ENCODE measurements around the gene FGGY. TPM values are rescaled to one million over a fixed set of nuclear protein-coding genes. Genes with fewer than 3 reads are reported as not detected.
"Not testable (repeated sequence)": the region's sequence is repeated elsewhere in the genome, so short reads cannot be mapped to it uniquely, and the experiment has no call there.

Gene FGGY
- polyA plus RNA-seq, 1 donor: 11.6 TPM

DNA sequence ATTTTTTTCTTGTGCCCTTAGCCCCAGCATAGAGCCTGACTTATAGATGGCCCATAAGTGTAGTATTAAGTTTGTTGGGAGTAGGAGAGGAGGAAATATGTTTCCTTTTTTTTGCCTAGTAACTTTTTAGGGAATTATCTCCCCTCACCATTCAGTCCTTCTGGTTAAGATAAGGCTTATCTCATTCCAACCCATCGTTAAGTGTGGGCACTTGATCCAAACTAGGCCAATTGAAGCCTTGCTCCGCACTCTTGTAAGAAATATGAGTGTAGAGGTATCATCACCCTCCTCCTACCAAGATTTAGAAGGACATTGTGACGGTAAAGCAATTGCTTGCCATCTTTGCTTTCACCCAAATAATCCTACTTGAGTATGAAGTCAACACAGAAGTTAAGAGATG is 8.8 kb upstream of the FGGY start:
- DNase-seq (ENCODE audit: low read depth): no peak

DNA sequence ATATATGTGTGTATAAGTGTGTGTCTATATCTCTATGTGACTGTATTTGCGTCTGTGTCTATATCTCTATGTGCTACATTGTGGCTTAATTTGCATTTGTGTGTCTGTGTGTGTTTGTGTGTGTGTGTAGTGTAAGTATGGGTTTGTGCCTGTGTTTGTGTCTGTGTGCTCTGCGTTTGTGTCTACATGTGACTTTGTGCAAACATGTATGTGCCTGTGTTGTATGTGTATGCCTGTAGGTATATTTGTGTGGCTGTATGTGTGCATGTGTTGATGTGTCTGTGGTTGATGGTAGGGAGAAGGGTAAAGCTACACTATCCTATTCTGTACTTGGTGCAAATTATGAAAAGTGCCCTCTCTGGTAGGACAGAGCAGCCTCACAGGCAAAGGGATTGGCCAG is 7.3 kb upstream of the FGGY start:
- no peak for DNase-seq (ENCODE audit: low read depth)

DNA sequence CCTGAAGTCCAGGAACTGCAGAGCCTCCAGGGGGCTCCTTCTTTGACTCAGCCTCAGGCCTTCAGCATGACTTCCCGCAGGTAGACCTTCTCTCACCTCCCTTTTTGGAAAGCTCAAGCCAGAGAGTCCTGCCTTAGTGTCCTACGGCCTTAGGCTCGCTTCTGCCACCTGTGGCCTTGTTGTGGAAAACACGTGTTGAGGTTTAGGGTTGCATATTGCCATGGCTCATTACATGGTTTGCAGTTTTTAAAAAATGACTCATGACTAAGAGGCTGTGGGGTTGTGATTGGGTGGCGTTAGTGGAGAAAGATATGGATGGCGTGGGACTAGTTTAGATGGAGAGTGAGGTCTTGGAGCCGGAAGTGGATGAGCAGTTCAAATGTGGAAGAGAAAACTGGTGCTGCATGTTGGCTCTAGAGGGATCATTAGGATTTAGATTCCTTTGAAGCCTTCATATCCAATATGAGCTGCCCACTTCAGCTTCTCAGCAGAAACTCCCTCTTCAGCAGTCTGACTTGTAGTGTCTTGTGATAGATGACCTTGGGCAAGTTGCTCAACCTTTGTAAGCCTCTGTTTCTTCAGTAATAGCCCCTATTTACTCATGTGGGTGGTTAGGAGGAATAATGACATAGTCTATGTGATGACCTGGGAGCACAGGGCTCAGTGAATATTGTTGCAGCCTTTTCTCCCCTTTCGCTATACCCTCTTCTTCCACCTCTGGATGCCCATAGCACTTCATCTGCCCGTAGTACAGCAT is 6.5 kb upstream of the FGGY start:
- no peak for DNase-seq (ENCODE audit: low read depth)

DNA sequence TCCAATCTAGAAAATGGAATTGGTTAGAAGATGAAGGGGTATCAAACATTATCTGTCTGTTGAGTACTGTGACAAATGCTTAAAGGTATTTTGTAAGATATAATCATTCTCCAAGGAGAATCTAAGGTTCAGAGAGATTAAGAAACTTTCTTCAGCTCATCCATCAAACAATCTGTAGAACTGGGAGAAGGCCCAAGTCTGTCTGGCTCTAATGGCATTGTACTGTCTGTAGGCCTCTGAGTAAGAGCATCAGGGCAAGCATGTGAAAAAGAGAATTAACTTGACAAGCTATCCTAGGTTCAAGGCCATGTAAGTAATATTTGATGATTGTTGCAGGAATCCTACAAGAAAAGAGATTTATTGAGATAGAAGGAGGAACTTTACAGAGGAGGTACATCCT is 5.3 kb upstream of the FGGY start:
- DNase-seq (ENCODE audit: low read depth): no peak

DNA sequence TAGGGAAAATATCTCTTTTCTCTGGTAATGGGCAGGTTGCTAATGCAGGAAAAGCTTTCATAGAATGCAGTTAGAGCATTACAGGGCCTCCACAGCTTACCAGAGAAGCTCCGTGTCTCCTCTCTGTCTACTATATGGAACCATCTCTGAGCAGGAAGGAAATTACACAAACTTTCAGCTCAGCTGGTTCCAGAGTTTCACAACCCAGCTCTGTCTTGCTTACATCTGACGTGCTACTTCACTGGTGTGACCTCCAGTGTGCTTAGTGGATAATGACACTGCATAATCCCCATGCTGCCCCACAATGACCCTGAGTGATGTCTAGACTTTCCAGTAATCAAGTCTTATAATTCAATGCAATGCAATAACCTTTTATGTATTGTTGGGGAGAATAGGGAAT is 4.3 kb upstream of the FGGY start:
- peak; percentile 36 for DNase-seq (ENCODE audit: low read depth)

DNA sequence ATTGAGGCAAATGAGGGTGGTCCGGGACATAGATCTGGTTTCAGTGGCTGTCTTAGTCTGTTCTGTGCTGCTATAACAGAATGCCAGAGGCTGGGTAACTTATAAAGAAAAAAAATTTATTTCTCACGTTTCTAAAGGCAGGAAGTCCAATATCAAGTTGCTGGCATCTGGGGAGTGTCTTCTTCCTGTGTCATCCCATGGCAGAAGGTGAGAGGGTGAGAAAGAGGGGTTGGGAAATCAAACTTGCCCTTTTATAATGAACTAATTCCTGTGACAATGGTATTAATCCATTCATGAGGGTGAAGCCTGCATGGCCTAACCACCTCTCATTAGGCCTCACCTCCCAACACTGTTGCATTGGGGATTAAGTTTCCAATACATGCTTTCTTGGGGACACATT is 3.7 kb upstream of the FGGY start:
- no peak for DNase-seq (ENCODE audit: low read depth)

DNA sequence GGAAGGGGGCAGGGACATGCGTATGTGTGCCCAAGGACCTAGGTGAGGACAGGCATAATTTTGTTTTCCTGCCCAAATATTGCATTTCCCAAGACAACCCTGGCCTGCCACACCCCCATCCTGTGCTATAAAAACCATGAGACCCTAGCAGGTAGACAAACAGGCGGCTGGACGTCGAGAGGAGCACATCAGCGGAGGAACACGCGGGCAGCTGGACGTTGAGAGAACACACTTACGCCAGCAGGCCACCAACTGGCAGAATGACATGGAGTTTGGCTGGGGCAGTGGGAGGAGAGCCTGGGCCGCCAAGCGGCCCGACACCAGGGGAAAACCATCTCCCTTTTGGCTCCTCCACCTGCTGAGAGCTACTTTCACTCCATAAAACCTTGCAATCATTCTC is 3.0 kb upstream of the FGGY start:
- no peak for DNase-seq (ENCODE audit: low read depth)

DNA sequence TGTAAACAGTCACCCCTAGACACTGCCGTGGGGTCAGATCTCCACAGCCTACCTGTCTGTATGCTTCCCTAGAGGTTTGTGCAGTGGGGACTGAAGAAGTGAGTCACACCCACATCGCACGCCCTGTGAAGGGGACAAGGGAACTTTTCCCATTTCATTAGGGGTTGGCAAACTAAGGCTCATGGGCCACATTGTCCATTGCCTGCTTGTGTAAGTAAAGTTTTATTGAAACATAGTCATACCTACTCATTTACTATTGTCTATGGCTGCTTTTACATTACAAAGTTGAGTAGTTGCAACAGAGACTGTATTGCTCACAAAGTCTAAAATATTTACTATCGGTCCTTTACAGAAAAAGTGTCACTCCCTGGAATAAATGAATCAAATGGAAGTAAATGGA is 2.5 kb upstream of the FGGY start:
- no peak for DNase-seq (ENCODE audit: low read depth)

DNA sequence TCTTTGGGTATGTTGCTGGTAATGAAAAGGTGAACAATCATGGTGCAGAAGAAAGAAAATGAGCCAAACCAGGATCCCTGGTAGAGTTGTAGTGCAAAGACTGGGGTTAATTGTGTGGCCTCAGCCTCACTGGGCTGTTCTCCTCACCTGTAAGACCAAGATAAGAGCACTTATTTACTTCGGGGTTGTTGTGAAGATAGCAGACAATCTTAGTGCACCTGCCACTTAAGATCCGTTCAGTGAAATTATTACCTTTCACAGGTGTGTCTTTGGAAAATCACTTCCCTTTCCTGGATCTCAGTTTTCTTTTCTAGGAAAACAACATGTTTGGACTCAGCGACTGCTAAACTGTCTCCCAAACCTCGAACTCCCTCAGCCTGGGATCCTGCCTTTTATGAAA is 1.3 kb upstream of the FGGY start:
- no peak for DNase-seq (ENCODE audit: low read depth)

DNA sequence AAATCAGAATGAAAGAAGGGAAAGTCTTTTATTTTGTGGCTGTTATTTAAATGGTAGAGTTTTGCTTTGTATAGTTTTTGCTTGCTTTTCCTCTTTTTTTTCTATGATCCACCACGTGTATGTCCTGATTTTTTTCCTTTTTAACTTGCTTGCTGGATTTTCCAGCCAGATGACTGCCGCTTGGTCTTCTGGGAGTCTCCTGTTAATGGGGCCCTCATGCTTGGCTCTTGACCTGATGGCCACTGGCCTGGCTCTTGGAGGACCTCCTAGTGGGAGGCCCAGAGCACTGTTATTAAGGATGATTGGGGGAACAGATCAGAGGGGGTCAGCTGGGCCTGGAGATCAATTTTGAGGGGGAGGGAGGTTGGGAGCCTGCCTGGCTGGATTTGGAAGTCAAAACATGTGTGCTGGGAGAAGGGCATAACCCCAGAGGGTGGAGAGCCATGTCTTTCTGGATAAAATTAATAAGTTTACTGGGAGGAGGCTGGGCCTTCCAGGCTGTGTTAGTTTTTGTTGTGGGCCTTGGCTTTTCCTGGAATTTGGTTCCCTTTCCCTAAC is 1.2 kb downstream of the FGGY start:
- DNase-seq (ENCODE audit: low read depth): peak; percentile 79

DNA sequence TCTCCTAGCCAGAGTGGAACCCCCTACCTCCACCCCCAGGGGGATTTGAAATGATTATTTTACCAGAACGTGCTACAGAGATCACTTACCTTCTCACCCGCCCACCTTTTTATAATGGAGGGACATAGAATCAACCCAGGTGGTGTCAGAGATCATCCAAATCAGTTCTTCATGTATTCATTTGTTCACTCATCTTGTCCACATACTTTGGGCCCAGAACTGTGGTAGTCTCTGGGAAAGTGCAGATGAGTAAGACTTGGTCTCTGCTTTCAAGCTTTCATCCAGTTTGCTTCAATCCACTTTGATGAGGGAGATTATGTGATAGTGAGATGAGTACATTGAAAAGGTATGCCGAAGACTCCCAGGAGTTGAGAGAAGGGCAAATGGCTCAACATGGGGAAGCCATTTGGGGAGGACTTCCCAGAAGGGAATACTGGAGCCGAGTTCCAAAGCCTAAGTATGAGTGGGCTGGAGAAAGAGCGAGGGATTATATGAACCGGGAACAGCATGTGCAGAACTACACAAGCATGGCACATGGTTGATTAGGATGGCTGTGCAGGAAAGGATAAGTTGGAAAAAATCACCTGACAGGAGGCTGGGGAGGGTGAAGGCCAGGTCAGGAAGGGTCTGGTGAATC is 1.9 kb downstream of the FGGY start:
- DNase-seq (ENCODE audit: low read depth): no peak

DNA sequence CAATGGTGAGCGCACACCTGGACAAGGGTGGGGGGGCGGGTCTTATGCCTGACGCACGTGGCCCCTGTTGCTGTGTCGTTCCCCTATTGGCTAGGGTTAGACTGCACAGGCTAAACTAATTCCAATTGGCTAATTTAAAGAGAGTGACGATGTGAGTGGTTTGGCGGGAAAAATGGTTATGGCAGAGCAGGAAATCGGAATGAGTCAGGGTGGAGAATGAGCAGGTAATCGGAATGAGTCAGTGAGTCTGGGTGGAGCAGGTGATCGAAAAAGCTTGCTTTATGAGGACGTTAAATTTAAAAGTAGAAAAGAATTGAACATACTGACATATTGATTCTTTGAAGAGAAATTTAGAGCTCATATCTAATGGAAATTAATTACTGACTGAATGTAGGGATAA is 2.8 kb downstream of the FGGY start:
- not testable (repeated sequence) for DNase-seq (ENCODE audit: low read depth)

DNA sequence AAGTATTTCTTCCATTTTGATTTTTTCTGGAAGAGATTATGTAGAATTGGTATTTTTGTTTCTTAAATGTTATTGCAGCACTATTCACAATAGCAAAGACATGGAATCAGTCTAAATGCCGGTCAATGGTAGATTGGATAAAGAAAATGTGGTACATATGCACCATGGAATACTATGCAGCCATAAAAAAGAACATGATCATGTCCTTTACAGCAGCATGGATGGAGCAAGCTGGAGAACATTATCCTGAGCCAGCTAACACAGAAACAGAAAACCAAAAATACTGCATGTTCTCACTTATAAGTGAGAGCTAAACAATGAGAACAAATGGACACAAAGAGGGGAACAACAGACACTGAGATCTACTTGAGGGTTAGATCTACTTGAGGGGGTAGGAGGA is 5.4 kb downstream of the FGGY start:
- DNase-seq (ENCODE audit: low read depth): no peak

DNA sequence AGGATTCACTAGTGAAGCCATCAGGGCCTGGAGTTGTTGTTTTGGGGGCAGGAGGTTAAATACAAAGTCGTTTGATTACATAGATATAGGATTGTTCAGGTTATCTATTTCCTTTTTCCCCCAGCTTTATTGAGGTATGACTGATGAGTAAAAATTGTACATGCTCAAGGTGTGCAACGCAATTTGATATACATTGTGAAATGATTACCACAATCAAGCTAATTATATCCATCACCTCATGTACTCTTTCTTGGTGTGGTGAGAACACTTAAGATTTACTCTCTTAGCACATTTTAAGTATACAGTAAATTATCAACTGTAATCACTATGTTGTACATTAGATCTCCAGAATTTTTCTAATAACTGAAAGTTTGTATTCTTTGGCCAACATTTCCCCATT is 6.0 kb downstream of the FGGY start:
- DNase-seq (ENCODE audit: low read depth): no peak

DNA sequence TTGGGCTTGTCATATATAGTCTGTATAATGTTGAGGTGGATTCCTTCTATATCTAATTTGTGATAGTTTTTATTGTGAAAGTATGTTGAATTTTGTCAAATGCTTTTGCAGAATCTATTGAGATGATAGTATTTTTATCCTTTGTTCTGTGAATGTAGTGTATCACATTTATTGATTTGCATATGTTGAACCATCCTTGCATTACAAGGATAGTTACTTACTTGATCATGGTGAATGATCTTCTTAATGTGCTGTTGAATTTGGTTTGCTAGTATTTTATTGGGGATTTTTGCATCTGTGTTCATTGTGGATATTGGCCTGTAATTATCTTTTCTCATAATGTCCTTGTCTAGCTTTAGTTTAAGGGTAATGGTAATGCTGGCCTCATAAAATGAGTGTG is 8.3 kb downstream of the FGGY start:
- no peak for DNase-seq (ENCODE audit: low read depth)

DNA sequence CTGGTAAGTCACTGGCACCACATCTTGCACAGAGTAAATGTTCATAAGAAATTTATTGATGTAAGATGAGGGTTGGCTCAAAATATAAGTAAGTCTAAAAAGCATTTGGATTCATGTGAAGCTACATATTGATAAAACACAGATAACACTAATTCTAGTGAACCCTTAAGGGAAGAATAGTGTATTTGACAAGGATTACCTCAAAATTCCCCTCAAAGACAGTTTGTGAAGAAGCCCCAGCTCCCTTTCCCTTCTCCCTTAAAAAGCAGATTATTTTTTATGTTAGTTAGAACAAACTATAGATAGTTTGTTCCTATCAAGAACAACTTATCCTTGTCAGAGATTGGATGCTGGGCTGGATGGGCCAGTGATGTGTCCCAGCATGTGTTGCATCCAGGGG is 10.7 kb downstream of the FGGY start:
- no peak for DNase-seq (ENCODE audit: low read depth)

DNA sequence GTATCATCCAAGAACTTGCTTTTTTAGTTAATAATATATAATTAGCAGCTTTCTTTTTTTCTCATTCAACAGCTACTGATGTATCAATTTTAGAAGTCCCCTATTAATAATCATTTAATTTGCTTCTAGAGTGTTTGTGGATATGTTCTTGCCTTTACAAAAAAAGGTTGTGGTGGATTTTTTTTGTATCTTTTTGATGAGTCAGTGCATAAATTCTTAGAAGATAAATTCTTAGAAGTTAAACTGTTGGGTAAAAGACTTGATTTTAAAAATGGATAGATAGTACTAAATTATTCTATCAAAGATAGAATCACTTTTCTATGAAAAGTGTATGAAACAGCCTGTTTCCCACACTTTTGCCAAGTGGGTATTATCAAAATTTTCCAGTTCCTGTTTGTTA is 11.9 kb downstream of the FGGY start:
- no peak for DNase-seq (ENCODE audit: low read depth)

DNA sequence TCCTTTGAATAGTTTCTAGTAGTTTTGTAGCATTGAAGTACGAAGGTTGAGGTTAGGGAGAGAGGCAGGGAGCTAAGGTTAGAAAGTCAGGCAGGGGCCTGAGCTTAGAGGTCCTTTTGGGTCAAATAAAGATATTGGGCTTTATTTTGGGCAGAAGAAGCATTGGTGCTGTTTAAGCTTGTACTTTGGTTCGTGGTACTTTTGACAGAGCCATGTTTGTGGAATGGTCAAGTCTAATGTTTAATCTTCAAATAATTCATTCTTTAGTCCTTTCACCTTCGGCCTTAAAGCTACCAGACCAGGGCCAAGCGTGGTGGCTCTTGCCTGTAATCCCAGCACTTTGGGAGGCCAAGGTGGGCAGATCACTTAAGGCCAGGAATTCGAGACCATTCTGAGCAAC is 12.5 kb downstream of the FGGY start:
- DNase-seq (ENCODE audit: low read depth): no peak

DNA sequence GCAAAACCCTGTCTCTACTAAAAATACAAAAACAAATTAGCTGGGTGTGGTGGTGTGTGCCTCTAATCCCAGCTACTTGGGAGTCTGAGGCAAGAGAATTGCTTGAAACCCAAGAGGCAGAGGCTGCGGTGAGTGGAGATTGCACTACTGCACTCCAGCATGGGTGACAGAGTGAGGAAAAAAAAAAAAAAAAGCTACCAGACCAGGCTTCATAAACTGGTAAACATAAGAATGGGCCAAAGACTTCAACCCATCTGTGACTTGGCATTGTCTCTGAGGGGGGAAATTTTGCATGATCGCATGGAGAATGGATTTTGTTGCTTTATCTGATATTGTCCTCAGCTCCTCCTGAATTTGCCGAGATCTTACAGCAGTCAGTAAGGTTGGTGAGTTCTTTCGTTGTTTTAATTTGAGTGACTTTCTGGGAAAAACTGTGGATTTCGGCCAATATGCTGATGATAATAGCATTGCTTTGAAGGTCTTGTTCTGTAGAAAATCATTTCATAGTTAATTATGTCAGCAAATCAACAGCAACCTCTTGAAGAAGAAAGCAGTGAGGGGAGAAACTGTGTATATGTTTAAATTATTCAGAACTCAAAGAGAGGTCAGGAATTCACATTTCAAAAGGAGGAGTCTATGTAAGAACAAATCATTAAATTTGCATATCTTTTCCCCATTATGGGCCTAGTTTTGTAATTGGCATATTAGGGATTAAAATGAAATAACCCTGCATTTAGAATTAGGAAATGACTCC is 13.1 kb downstream of the FGGY start:
- DNase-seq (ENCODE audit: low read depth): no peak

DNA sequence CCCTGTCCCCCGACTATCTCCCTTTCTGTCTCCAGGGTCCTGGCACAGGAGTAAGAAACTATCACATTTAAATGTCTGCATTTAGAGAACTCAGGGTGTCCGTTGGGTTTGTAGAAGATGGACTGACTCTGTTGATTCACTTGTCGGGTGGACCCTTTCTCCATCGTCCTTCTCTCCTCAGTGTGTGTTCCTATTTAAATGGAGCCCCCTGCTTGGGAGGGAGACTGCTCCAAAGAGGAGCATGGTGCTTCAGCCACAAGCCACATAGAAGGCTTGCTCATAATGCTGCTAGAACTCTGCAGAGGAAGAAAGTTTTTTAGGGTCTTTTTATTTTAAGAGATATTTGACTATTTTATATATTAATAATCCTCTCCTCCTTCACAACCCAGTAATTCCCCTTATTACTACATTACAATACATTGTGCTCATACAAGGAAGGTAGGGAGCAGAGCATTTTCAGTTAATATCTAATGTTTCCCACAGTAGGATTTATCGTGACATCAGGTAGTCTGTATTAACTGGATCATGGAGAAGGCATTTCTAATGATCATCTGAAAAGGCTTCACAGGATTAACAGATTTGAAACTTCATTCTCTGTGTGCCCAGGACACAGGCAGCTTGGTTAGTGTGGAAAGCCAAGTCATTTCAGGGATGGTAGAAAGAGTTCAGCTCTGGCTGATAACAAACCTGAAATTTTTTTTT is 13.8 kb downstream of the FGGY start:
- no peak for DNase-seq (ENCODE audit: low read depth)

DNA sequence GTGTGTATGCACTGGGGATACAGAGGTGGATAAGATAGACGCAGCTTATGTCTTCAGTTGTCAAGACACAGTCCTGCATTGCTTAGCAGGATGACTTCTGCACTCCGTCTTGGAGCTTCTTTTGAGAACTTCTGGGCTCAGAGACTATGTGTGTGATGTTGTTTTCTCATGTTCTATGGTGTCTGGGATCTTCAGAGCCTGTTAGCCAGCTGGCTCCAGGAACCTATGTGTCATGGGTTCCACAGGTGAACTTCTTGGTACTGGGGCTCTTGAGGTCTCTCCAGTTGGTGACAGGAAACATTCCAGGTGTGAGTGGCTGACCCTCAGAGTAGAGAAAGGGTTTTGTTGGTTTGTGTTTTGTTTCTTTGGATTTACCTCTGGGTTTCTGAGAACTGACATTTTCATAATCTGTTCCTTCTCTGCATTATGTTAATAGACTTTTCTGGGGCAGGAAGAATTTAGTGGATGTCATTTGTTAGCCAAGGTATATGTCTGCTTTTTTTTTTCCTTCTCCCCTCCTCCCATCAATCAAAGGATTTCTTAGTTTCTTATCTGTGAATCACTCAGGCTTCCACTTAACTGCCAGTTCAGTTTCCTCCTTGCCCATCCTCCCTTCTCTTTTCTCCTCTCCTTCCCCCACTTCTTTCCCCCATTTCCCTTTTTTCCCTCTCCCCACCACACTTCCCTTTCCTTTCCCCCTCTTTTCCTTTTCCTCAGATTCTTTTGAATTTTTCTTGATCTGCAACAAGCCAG is 18.1 kb downstream of the FGGY start:
- DNase-seq (ENCODE audit: low read depth): no peak

Measured in forelimb muscle (tissue), 1 donor.